RWPE2 (cell line): ENCODE data around the gene RBMS3.

ENCODE experiments used
- ATAC-seq: fragments of 200-7000 bp; cut with Tn5 transposase; 3 replicates; pipeline ENCODE4 v1.9.1; 2021; ENCODE audit warnings: low read depth
- DNase-seq: peaks from one replicate; pipeline ENCODE4 v3.0.0-alpha.2; 2020; ENCODE audit warnings: low spot score
- H3K27ac ChIP-seq: fragments of 450-650 bp; 2 replicates; pipeline ENCODE4 v1.5.1; 2017; ENCODE audit warnings: mild to moderate bottlenecking; ENCODE audit not compliant: poor library complexity, severe bottlenecking
- H3K27me3 ChIP-seq: fragments of 250-450 bp; sonication (Bioruptor Pico); 2 replicates; pipeline ENCODE4 v1.5.1; 2021; ENCODE audit warnings: mild to moderate bottlenecking, moderate library complexity; ENCODE audit not compliant: insufficient read depth, poor library complexity, severe bottlenecking
- H3K36me3 ChIP-seq: fragments of 250-450 bp; sonication (Bioruptor Pico); 2 replicates; pipeline ENCODE4 v1.5.1; 2020; ENCODE audit warnings: low read depth, mild to moderate bottlenecking, moderate library complexity
- H3K4me1 ChIP-seq: fragments of 250-450 bp; sonication (Bioruptor Pico); 2 replicates; pipeline ENCODE4 v1.5.1; 2021; ENCODE audit warnings: mild to moderate bottlenecking, moderate library complexity; ENCODE audit not compliant: insufficient read depth, poor library complexity, severe bottlenecking
- H3K4me3 ChIP-seq: fragments of 250-450 bp; sonication (Bioruptor Pico); 2 replicates; pipeline ENCODE4 v1.5.1; 2021; ENCODE audit warnings: mild to moderate bottlenecking, moderate library complexity; ENCODE audit not compliant: severe bottlenecking
- H3K9me3 ChIP-seq: fragments of 250-450 bp; sonication (Bioruptor Pico); 2 replicates; pipeline ENCODE4 v1.5.1; 2021; ENCODE audit warnings: mild to moderate bottlenecking, moderate library complexity; ENCODE audit not compliant: severe bottlenecking
- CTCF ChIP-seq: fragments of 450-650 bp; IDR thresholded peaks from one replicate; pipeline ENCODE4 v1.5.1; 2017; ENCODE audit warnings: mild to moderate bottlenecking, moderate library complexity; ENCODE audit not compliant: poor library complexity, severe bottlenecking

The RBMS3 gene

GRCh38 chr3:29527246-29527645, 246.4 kb downstream of the RBMS3 start:
- ATAC-seq, result no peak
- Histone ChIP-seq H3K9me3 (peaks cover 2% of the 10 kb centered on the region), H3K27ac (no peak overlapping the region), H3K36me3 (no peaks in the 10 kb centered on the region), H3K4me1 (no peaks in the 10 kb centered on the region), H3K4me3 (no peak overlapping the region), H3K27me3 (no peaks in the 10 kb centered on the region)
- DNase-seq, result no peak
- no peak for TF ChIP-seq CTCF

GRCh38 chr3:29531644-29532043, 250.8 kb downstream of the RBMS3 start:
- ATAC-seq (no peak), DNase-seq (no peak)
- Histone ChIP-seq H3K9me3 (peaks cover 2% of the 10 kb centered on the region), H3K4me3 (no peak overlapping the region), H3K27me3 (no peaks in the 10 kb centered on the region), H3K4me1 (no peaks in the 10 kb centered on the region), H3K27ac (no peak overlapping the region), H3K36me3 (no peaks in the 10 kb centered on the region)
- no peak for TF ChIP-seq CTCF

GRCh38 chr3:29532473-29532872, 251.6 kb downstream of the RBMS3 start:
- TF ChIP-seq CTCF, result no peak
- DNase-seq (no peak), ATAC-seq (no peak)
- Histone ChIP-seq H3K4me1 (no peaks in the 10 kb centered on the region), H3K9me3 (peaks cover 2% of the 10 kb centered on the region), H3K4me3 (no peak overlapping the region), H3K27ac (no peak overlapping the region), H3K36me3 (no peaks in the 10 kb centered on the region), H3K27me3 (no peaks in the 10 kb centered on the region)

GRCh38 chr3:29534006-29534405, 253.1 kb downstream of the RBMS3 start:
- H3K27ac ChIP-seq, result no peak overlapping the region
- DNase-seq, result no peak
- peaks cover 2% of the 10 kb centered on the region for H3K9me3 ChIP-seq
- no peaks in the 10 kb centered on the region for H3K36me3 ChIP-seq
- H3K4me1 ChIP-seq, result no peaks in the 10 kb centered on the region
- H3K4me3 ChIP-seq, result no peak overlapping the region
- no peak for TF ChIP-seq CTCF
- H3K27me3 ChIP-seq, result no peaks in the 10 kb centered on the region
- ATAC-seq, result no peak

- Histone ChIP-seq H3K27ac (no peak overlapping the region), H3K4me3 (no peak overlapping the region), H3K9me3 (no peaks in the 10 kb centered on the region), H3K36me3 (no peaks in the 10 kb centered on the region), H3K4me1 (no peaks in the 10 kb centered on the region), H3K27me3 (no peaks in the 10 kb centered on the region)
- DNase-seq (no peak), ATAC-seq (no peak)
- no peak for TF ChIP-seq CTCF
Observed at GRCh38 chr3:29536016-29536758, 255.3 kb downstream of the RBMS3 start.
